Activated CD8-positive, alpha-beta memory T cell treated with anti-CD3 and anti-CD28 coated beads, Interleukin-2, amount 50 U/mL, for 24 hours (primary cell): ENCODE measurements around the gene SLC2A9.
"Not testable (repeated sequence)": the region's sequence is repeated elsewhere in the genome, so short reads cannot be mapped to it uniquely, and the experiment has no call there.

Experiments used
- DNase-seq: peaks from one replicate; pipeline ENCODE4 v3.0.0-alpha.2; 2020; ENCODE audit errors: extremely low read depth

The SLC2A9 gene

GRCh38 chr4:9996319-9997110 is 24.8 kb downstream of the SLC2A9 start:
- no peak for DNase-seq

- DNase-seq = no peak
Observed at GRCh38 chr4:9994246-9994847, 26.9 kb downstream of the SLC2A9 start.

GRCh38 chr4:9989918-9990635 is 31.2 kb downstream of the SLC2A9 start:
- DNase-seq = no peak

GRCh38 chr4:9988933-9989332 is 32.4 kb downstream of the SLC2A9 start:
- DNase-seq = no peak

- DNase-seq = no peak
Observed at GRCh38 chr4:9988363-9988749, 32.9 kb downstream of the SLC2A9 start.

GRCh38 chr4:9987749-9988362 is 33.4 kb downstream of the SLC2A9 start:
- no peak for DNase-seq

GRCh38 chr4:9984621-9985020 is 36.7 kb downstream of the SLC2A9 start:
- no peak for DNase-seq

- DNase-seq = no peak
Observed at GRCh38 chr4:9983211-9983610, 38.1 kb downstream of the SLC2A9 start.

GRCh38 chr4:9981899-9982298 is 39.4 kb downstream of the SLC2A9 start:
- not testable (repeated sequence) for DNase-seq

- DNase-seq = no peak
Observed at GRCh38 chr4:9980898-9981297, 40.4 kb downstream of the SLC2A9 start.

- no peak for DNase-seq
Observed at GRCh38 chr4:9979101-9979701, 42.1 kb downstream of the SLC2A9 start.

- DNase-seq = no peak
Observed at GRCh38 chr4:9977518-9978031, 43.7 kb downstream of the SLC2A9 start.

GRCh38 chr4:9976781-9977180 is 44.5 kb downstream of the SLC2A9 start:
- no peak for DNase-seq

GRCh38 chr4:9976293-9976692 is 45.0 kb downstream of the SLC2A9 start:
- DNase-seq = no peak

GRCh38 chr4:9971711-9972110 is 49.6 kb downstream of the SLC2A9 start:
- DNase-seq = no peak

GRCh38 chr4:9970399-9971011 is 50.8 kb downstream of the SLC2A9 start:
- DNase-seq = no peak

GRCh38 chr4:9969526-9970398 is 51.5 kb downstream of the SLC2A9 start:
- DNase-seq = no peak

GRCh38 chr4:9968472-9968871 is 52.8 kb downstream of the SLC2A9 start:
- DNase-seq = no peak

GRCh38 chr4:9964879-9965278 is 56.4 kb downstream of the SLC2A9 start:
- no peak for DNase-seq

- DNase-seq = no peak
Observed at GRCh38 chr4:9963328-9963727, 58.0 kb downstream of the SLC2A9 start.
